ENCODE measurements around the gene CTAG2. TPM values are rescaled to one million over a fixed set of nuclear protein-coding genes. Genes with fewer than 3 reads are reported as not detected.
"Not testable (repeated sequence)": the region's sequence is repeated elsewhere in the genome, so short reads cannot be mapped to it uniquely, and the experiment has no call there.

Gene CTAG2
- total and polyA plus RNA-seq, 8 donors, result 2.9 TPM; not detected in 7

GRCh38 chrX:154641740-154642139, 11.6 kb downstream of the CTAG2 start:
- H3K27ac ChIP-seq; DNase-seq; H3K27me3 ChIP-seq; H3K4me3 ChIP-seq; H3K4me1 ChIP-seq; H3K36me3 ChIP-seq; H3K9me3 ChIP-seq; intact Hi-C loops (cut with DNase I; ENCODE audit: low total_unique reads): not testable (repeated sequence)
- no CpG with 5 or more reads among the region's 10 CpGs for WGBS, 5 donors

- intact Hi-C loops (cut with DNase I; ENCODE audit: low total_unique reads); H3K27ac ChIP-seq: not testable (repeated sequence)
- WGBS, 5 donors, result no CpG with 5 or more reads among the region's 11 CpGs
Measured at GRCh38 chrX:154633661-154634060, 19.7 kb downstream of the CTAG2 start.

DNA sequence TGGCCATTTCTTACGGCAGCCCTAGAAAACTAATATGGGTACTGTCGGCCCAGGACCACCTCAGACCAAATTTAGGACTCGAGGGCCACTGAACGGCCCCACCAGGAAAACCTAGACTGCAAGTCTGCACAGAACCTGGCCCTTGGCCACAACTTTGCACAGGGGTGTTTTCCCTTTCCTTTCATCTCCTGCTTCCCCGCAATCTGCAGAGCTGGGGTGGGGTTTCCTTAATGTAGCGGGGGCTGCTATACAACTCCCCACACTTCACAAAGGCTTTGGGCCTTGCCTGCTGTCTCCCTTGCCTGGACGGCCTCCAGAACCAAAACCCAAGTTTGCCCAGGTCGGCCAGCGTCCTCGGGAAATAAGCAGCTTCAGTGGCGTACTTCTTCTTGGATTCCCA, 22.4 kb downstream of the CTAG2 start:
- H3K27me3 ChIP-seq; H3K4me1 ChIP-seq; H3K4me3 ChIP-seq; H3K36me3 ChIP-seq; DNase-seq; intact Hi-C loops (cut with DNase I; ENCODE audit: low total_unique reads); H3K27ac ChIP-seq; H3K9me3 ChIP-seq: not testable (repeated sequence)
- no CpG with 5 or more reads among the region's 11 CpGs for WGBS, 5 donors

More at GRCh38 chrX:154633661-154634060, 19.7 kb downstream of the CTAG2 start:
- not testable (repeated sequence) for H3K4me1 ChIP-seq, H3K36me3 ChIP-seq, DNase-seq, H3K9me3 ChIP-seq, H3K27me3 ChIP-seq, H3K4me3 ChIP-seq

GRCh38 chrX:154628960-154629359, 24.4 kb downstream of the CTAG2 start:
- H3K9me3 ChIP-seq; DNase-seq; intact Hi-C loops (cut with DNase I; ENCODE audit: low total_unique reads); H3K4me3 ChIP-seq; H3K27ac ChIP-seq; H3K27me3 ChIP-seq; H3K4me1 ChIP-seq; H3K36me3 ChIP-seq: not testable (repeated sequence)
- WGBS, 5 donors, result no CpG with 5 or more reads among the region's 5 CpGs

DNA sequence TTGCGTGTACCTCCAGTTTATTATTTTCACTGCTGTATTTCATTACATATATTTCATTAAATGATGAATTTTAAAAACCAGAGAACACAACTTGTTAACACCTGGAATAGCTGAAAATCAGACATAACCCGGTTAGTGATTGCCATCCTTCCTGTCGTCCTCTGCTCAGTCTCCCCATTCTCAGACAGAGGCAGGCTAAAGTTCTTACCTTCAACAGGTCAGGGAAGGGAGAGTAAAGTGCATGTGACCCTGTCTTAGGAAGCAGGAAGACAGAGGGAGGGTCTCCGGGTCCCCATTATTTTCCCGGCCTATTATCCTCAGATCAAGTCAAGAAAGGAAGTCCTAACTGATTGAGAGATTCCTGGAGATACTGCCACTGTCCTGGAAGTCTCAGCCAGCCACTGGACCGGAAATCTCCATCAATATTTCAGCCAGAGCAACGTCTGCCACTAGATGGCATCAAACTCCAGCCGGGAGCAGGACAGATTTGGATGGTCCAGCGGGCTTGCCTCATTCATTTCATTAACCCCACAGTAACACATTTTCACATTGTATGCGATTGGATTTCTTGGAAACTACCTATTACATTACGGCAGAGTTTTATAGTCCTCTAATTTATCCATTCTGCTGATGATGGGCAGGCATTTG, 32.5 kb downstream of the CTAG2 start:
- H3K27ac ChIP-seq; DNase-seq; H3K27me3 ChIP-seq; H3K9me3 ChIP-seq; H3K36me3 ChIP-seq; H3K4me3 ChIP-seq; H3K4me1 ChIP-seq; intact Hi-C loops (cut with DNase I; ENCODE audit: low total_unique reads): not testable (repeated sequence)
- 6 to 26% (median 20%) methylated on average over 1 to 3 of the region's 11 CpGs; no CpG with 5 or more reads in 2 of the 5 donors for WGBS, 5 donors

- H3K36me3 ChIP-seq; intact Hi-C loops (cut with DNase I; ENCODE audit: low total_unique reads); H3K4me3 ChIP-seq; DNase-seq; H3K9me3 ChIP-seq; H3K27ac ChIP-seq; H3K4me1 ChIP-seq; H3K27me3 ChIP-seq: not testable (repeated sequence)
- no CpG with 5 or more reads among the region's 28 CpGs for WGBS, 5 donors
Measured at GRCh38 chrX:154619182-154619581, 34.2 kb downstream of the CTAG2 start, which contains the start of gene CTAG1B. Gene CTAG1B (minus strand): TSS chrX:154619282. CDS start chrX:154619218, 64 bp downstream.

DNA sequence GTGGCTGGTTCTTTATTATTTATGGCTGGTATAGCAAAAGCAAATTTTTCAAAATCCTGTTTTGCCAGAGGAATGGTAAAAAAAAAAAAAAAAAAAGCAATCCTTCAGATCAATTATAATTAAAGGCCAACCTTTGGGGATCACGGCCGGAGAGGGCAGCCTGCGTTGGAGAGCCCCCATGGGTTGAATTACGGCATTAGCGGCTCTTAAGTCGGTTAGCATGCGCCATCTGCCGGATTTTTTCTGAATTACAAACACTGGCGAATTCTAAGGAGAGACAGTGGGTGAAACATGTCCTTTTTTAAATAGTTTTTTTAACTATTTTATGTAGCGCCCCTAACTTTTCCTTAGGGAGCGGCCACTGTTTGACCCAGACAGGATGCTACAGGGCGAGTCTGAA, 39.8 kb downstream of the CTAG2 start:
- H3K36me3 ChIP-seq; H3K4me3 ChIP-seq; H3K27ac ChIP-seq; H3K27me3 ChIP-seq; intact Hi-C loops (cut with DNase I; ENCODE audit: low total_unique reads); H3K4me1 ChIP-seq; H3K9me3 ChIP-seq; DNase-seq: not testable (repeated sequence)
- WGBS, 5 donors, result 22 to 60% (median 31%) methylated on average over 3 to 7 of the region's 12 CpGs

- H3K27me3 ChIP-seq; DNase-seq; H3K27ac ChIP-seq; H3K4me1 ChIP-seq; H3K9me3 ChIP-seq; intact Hi-C loops (cut with DNase I; ENCODE audit: low total_unique reads); H3K36me3 ChIP-seq; H3K4me3 ChIP-seq: not testable (repeated sequence)
- WGBS, 5 donors, result 87 to 93% (median 92%) methylated on average over 12 of the region's 12 CpGs
Measured at GRCh38 chrX:154611146-154611545, 42.2 kb downstream of the CTAG2 start.

DNA sequence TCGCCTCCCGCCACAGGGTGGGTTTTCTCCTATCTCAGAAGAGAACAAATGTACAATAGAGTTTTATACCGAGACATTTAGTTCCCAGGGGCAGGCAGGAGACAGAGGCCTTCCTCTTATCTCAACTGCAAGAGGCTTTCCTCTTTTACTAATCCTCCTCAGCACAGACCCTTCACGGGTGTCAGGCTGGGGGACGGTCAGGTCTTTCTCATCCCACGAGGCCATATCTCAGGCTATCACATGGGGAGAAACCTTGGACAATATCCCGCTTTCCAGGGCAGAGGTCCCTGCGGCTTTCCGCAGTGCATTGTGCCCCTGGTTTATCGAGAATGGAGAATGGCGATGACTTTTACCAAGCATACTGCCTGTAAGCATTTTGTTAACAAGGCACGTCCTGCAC, 44.6 kb downstream of the CTAG2 start:
- DNase-seq; intact Hi-C loops (cut with DNase I; ENCODE audit: low total_unique reads); H3K4me1 ChIP-seq; H3K27ac ChIP-seq; H3K4me3 ChIP-seq; H3K36me3 ChIP-seq; H3K27me3 ChIP-seq; H3K9me3 ChIP-seq: not testable (repeated sequence)
- WGBS, 5 donors, result 63 to 76% (median 69%) methylated on average over 10 to 12 of the region's 12 CpGs

DNA sequence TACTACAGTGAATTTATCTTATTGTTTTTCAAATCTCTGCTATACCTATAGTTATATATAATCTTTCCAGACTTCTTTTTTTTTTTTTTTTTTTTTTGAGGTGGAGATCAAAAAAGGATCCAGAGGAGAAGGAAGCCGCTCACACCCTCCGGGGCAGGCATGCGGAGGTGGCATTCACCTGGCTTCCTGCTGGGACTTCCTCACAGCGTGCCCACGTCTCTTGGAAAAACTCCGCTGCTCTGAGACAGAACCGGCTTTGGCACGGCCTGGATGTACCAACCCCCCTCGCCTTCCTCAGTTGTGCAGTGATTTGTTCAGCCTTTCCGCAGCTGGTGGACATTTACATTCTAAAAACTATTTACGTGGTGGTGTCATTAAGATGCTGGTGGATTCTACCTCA, 45.4 kb downstream of the CTAG2 start:
- H3K27me3 ChIP-seq; H3K9me3 ChIP-seq; H3K4me1 ChIP-seq; DNase-seq; H3K27ac ChIP-seq; H3K4me3 ChIP-seq; intact Hi-C loops (cut with DNase I; ENCODE audit: low total_unique reads); H3K36me3 ChIP-seq: not testable (repeated sequence)
- 80 to 88% (median 83%) methylated on average over 9 to 11 of the region's 11 CpGs for WGBS, 5 donors

Measured in stomach (tissue), 9 donors.